ENCODE results near the gene CFAP46. TPM values are rescaled to one million over a fixed set of nuclear protein-coding genes. Genes with fewer than 3 reads are reported as not detected.
A peak's percentile ranks its signal among the peaks of the same experiment; 100 is the strongest.

CFAP46 gene
- total RNA-seq, 2 experiments from 2014 or later: not detected

GRCh38 chr10:132813001-132813401 is 129.4 kb downstream of the CFAP46 start:
- POLR2A ChIA-PET: no interaction called here
- no peaks in the 10 kb centered on the region for H3K4me1 ChIP-seq (ENCODE audit: insufficient read depth, low read length)
- H3K9me3 ChIP-seq (ENCODE audit: control insufficient read depth in 1 of 2, insufficient read depth in 1 of 2, low read length in 2 of 2): peaks cover 0 to 9% of the 10 kb centered on the region in 2 experiments
- no peak for ATAC-seq (ENCODE audit: poor library complexity)
- Mint-ChIP-seq H3K4me1 (ENCODE audit: low read depth) (no peaks in the 10 kb centered on the region), H3K4me3 (no peak overlapping the region), H3K36me3 (ENCODE audit: low read depth) (no peaks in the 10 kb centered on the region), H3K9me3 (no peaks in the 10 kb centered on the region), H3K27me3 (peaks cover 23% of the 10 kb centered on the region), H3K27ac (no peak overlapping the region)
- TF ChIP-seq CTCF (IDR thresholded peaks at IDR 0.05): no peak
- no peaks in the 10 kb centered on the region for H3K36me3 ChIP-seq (ENCODE audit: insufficient read depth, low read length)
- H3K27me3 ChIP-seq (ENCODE audit: control insufficient read depth in 1 of 2, insufficient read depth in 2 of 2, low read length in 2 of 2): peaks cover 6 to 8% of the 10 kb centered on the region in 2 experiments
- intact Hi-C loops (cut with DNase I, micrococcal nuclease): no loop called here
- CTCF ChIA-PET: no interaction called here
- DNase-seq: no peak
- H3K27ac ChIP-seq (ENCODE audit: low read depth in 1 of 2, low read length in 2 of 2): no peak overlapping the region
- no peak overlapping the region for H3K4me3 ChIP-seq (ENCODE audit: low read length)

GRCh38 chr10:132812520-132812919 is 129.8 kb downstream of the CFAP46 start:
- TF ChIP-seq CTCF (IDR thresholded peaks at IDR 0.05): no peak
- no peaks in the 10 kb centered on the region for H3K36me3 Mint-ChIP-seq (ENCODE audit: low read depth)
- H3K4me3 Mint-ChIP-seq: no peak overlapping the region
- no peaks in the 10 kb centered on the region for H3K4me1 ChIP-seq (ENCODE audit: insufficient read depth, low read length)
- H3K27ac ChIP-seq (ENCODE audit: low read depth in 1 of 2, low read length in 2 of 2): no peak overlapping the region
- intact Hi-C loops (cut with DNase I, micrococcal nuclease): no loop called here
- peaks cover 23% of the 10 kb centered on the region for H3K27me3 Mint-ChIP-seq
- no peak for DNase-seq
- peaks cover 1 to 8% of the 10 kb centered on the region in 2 experiments for H3K27me3 ChIP-seq (ENCODE audit: control insufficient read depth in 1 of 2, insufficient read depth in 2 of 2, low read length in 2 of 2)
- H3K9me3 ChIP-seq (ENCODE audit: control insufficient read depth in 1 of 2, insufficient read depth in 1 of 2, low read length in 2 of 2): peaks cover 0 to 9% of the 10 kb centered on the region in 2 experiments
- ChIA-PET POLR2A (no interaction called here), CTCF (no interaction called here)
- no peak overlapping the region for H3K27ac Mint-ChIP-seq
- H3K4me1 Mint-ChIP-seq (ENCODE audit: low read depth): no peaks in the 10 kb centered on the region
- no peak for ATAC-seq (ENCODE audit: poor library complexity)
- H3K4me3 ChIP-seq (ENCODE audit: low read length): no peak overlapping the region
- H3K9me3 Mint-ChIP-seq: no peaks in the 10 kb centered on the region
- no peaks in the 10 kb centered on the region for H3K36me3 ChIP-seq (ENCODE audit: insufficient read depth, low read length)

- Histone ChIP-seq H3K4me1 (ENCODE audit: insufficient read depth, low read length) (no peaks in the 10 kb centered on the region), H3K27ac (ENCODE audit: low read depth in 1 of 2, low read length in 2 of 2) (no peak overlapping the region), H3K4me3 (ENCODE audit: low read length) (no peak overlapping the region), H3K36me3 (ENCODE audit: insufficient read depth, low read length) (no peaks in the 10 kb centered on the region), H3K9me3 (ENCODE audit: control insufficient read depth in 1 of 2, insufficient read depth in 1 of 2, low read length in 2 of 2) (peaks cover 0 to 9% of the 10 kb centered on the region in 2 experiments), H3K27me3 (ENCODE audit: control insufficient read depth in 1 of 2, insufficient read depth in 2 of 2, low read length in 2 of 2) (peaks cover 0 to 5% of the 10 kb centered on the region in 2 experiments)
- Mint-ChIP-seq H3K9me3 (no peaks in the 10 kb centered on the region), H3K4me1 (ENCODE audit: low read depth) (no peaks in the 10 kb centered on the region), H3K36me3 (ENCODE audit: low read depth) (no peaks in the 10 kb centered on the region), H3K27me3 (peaks cover 18% of the 10 kb centered on the region), H3K27ac (no peak overlapping the region), H3K4me3 (no peak overlapping the region)
- intact Hi-C loops (cut with DNase I, micrococcal nuclease): no loop called here
- no peak for TF ChIP-seq CTCF (IDR thresholded peaks at IDR 0.05)
- ChIA-PET POLR2A (no interaction called here), CTCF (no interaction called here)
- ATAC-seq (ENCODE audit: poor library complexity): no peak
- DNase-seq: peak in 1 of 14 experiments; percentile 28
These were observed 130.4 kb downstream of the CFAP46 start for GRCh38 chr10:132811891-132812481.
